Suppressor macrophage treated with lipopolysaccharide for 4 hours (primary cell): Measurements from ENCODE around the gene HECTD4.
A peak's percentile ranks its signal among the peaks of the same experiment; 100 is the strongest.

ENCODE experiments used
- DNase-seq: peaks from one replicate; pipeline ENCODE4 v3.0.0-alpha.2; 2020

The HECTD4 gene

DNA sequence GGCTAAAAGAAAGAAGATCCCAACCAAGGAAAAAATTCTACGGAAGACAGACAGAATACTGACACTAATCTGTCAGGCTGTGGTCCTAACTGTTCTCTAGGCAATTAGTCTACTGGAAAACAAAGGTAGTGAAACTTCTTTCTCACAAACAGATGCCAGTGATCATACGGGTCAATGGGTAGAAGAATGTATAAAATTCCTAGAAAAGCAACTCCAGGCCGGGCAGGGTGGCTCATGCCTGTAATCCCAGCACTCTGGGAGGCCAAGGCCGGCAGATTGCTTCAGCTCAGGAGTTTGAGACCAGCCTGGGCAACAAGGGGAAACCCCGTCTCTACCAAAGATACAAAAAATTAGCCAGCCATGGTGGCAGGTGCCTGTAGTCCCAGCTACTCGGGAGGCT lies 64.8 kb downstream of the HECTD4 start:
- DNase-seq, result no peak

DNA sequence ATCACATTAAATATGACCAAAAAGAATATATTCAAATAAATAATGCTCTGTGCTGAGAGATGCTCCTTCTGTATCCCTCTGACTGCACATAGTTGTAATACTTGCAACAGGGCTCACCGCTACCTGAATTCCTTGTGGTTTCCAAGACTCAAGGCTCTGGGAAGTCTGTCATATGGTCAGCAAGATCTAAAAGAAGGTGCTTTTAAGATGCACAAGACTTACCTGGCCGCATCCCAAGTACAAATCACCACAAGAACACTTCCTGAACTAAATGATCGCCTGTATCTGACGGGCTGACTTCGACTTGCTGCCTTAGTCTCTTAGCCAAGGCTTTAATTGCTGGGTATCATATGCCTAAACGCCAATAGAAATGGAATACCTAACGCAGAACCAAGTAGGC lies 67.2 kb downstream of the HECTD4 start:
- no peak for DNase-seq

DNA sequence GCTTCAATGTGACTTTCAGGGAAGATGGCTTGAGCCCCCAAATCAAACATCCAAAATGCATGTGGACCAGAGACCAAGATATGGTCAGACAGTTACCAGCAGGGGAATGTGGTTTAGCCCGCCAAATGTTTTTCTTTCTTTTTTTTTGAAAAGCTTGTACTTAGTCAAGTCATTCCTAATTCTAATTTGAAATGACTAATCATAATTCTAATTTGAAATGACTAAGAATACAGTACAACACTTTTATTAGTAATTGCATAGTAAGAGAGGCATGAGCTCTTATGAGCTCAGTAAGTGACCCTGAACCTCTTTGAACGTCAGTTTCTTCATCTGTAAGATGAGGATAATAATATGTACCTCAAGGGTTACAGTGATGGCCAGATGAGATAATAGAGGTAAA lies 72.4 kb downstream of the HECTD4 start:
- DNase-seq, result no peak

DNA sequence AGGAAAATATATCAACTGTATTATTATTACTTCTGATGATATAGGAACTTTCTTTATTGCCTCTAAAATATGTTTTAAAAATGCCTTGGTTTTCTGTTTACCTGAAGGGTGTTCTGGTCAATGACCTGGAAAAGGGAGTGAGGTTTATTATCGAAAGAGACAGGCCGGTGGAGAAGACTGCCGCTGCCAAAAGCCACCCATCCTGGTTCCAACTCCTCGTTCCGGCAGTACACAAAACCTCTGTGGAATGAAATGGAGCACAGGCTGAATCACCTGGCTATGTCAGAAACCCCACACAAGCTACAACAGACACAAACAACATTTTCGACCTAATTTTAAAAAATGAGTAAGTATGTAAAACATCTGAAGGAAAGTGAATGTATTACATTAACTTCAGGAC lies 73.6 kb downstream of the HECTD4 start:
- DNase-seq, result no peak

DNA sequence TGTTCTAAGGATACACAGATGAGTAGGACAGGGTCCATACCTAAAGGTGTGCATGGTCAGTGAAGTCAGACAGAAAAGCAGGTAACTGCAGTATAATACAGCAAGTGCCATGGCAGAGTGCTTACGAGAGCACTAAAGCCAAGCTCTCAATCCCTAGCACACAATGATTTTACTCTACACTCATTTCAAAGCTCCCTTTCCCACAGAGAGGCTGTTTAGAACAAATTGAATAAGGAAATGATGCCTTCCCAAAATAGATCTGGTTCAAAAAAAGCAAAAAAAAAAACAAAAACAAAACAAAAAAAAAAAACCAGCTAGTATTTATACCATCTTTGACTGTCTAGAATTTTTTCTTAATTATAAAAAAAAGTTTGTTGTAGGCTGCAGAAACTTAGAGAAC lies 74.1 kb downstream of the HECTD4 start:
- DNase-seq, result no peak

DNA sequence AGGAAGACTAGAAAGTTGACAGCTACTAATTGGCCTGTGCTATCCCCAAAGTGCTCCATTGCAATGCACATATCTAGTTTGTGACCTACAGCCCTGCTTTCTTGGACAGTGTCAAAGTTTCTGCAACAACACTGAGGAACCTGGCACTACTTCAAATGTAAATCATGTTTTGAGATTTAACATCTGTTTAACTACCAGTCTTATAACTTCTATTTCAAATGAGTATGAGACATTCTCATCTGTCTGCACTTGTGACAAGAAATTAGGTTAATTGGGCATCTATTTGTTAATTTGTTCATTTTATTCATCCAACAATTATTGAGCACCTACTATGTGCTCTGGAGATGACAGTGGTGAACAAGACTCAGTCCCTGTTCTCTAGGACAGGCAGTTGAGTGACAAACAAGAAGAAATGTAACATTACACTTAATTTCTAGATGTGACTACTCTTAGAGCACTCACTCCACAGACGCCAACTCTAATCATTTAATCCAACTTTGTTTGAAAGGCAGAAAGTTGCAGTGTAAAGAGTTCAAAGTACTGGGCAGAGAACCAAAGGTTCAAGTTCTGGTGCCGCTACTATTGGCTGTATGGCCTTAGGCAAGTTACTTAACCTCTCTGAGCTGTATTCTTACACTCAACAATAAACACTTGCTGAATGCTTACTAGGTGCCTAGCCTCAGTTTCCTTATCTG lies 74.8 kb downstream of the HECTD4 start:
- no peak for DNase-seq

DNA sequence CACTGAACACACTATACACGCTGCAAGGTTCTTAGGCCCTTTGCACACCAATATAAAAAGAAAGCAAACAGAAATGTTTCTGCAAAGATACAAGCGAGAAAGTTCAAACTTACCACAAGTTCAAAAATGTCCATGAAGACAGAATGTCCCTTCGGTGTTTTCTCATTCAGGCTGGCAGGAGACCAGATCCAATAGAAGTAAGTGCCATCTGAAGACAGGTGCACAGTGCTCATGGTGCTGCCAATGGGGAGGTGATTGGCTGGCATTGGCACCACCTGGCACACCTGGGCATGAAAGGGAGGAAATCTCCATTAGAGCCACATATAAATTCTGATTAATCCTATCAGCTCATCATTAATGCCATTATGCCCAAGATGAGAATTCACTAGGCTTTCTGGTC lies 76.3 kb downstream of the HECTD4 start:
- DNase-seq, result no peak

DNA sequence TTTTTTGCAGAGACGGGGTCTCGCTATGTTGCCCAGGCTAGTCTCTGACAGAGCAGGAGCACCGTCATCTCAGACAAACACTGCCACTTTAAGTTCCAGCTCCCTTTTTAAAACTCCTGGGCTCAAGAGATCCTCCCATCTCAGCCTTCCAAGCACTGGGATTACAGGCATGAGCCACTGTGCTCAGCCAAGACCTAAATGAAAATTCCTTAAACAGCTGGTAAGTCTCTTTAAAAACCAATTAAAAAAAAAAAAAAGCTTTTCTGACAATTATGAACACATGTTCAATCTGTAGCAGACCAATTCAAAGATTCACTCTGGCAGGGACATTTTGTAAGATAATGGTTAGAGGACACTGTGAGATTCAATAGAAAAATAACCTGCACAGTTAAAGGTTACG lies 77.8 kb downstream of the HECTD4 start:
- no peak for DNase-seq

DNA sequence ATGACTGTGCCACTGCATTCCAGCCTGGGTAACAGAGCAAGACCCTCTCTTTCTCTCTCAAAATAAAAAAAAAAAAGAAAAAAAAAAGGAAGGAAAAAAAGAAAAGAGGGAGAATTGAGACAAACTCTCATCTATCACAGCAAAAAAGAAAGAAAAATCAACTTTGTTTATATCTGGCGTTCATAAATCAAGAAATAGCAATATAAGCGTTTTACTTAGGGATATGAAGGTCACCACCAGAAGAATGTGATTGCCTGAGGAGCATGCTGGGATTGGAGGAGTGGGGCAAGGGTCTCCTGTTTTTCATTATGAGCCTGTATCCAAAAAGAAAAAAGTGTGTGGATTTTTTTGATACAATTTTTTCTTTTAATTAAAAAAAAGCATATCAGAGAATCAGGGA lies 78.4 kb downstream of the HECTD4 start:
- DNase-seq, result no peak

DNA sequence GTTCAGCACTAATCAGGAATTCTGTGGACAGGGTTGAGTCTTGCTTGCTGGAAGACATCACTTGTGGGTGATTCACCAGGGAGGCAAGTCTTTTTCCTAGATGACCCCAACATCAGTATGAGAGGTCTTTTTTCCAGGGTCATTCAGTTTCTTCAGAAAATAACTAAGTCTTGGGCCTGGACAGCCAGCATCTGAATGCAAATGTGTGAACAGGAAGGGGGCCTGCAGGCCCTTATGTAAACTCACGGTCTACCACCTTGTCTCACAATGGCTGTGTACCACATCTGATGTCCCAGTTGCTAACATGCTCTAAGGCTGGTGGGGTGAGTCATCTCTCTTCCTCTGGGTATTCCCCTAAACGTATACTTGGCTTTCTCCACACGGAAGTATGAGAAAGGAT lies 79.2 kb downstream of the HECTD4 start:
- peak; percentile 12 for DNase-seq

DNA sequence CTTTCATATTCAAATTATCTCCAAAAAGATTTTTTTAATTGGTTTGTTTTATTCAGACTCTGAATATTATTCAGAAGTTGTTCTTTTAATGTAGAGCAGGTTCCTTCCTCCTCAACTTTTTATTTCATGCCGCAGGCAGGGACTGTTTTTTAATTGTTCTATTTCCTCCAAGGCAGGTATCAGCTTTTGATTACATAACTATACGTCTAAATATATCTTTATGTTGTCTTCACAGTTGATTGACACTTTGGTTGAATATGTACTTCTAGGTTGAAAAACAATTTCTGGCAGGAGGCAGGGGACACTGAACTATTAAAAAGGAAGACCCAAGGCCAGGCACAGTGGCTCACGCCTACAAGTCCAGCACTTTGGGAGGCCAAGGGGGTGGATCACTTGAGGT lies 82.5 kb downstream of the HECTD4 start:
- DNase-seq, result no peak

DNA sequence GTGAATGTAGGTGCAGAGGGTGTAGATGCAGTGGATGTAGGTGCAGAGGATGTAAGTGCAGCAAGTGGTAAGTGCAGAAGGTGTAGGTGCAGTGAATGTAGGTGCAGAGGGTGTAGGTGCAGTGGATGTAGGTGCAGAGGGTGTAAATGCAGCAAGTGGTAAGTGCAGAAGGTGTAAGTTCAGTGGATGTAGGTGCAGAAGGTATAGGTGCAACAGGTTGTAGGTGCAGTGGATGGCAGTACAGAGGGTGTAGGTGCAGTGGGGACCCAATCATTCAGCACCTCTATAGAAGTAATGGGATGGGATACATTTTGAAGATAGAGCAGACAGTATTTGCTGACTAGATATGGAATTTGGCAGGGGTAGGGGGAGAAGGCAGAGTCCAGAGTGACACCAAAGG lies 85.0 kb downstream of the HECTD4 start:
- DNase-seq, result no peak

DNA sequence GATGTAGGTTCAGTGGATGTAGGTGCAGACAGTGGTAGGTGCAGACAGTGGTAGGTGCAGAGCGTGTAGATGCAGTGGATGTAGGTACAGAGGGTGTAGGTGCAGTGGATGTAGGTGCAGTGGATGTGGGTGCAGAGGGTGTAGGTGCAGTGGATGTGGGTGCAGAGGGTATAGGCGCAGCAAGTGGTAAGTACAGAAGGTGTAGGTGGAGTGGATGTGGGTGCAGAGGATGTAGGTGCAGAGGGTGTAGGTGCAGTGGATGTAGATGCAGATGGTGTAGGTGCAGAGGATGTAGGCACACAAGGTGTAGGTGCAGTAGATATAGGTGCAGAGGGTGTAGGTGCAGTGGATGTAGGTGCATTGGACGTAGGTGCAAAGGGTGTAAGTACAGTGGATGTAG lies 86.0 kb downstream of the HECTD4 start:
- DNase-seq, result no peak

DNA sequence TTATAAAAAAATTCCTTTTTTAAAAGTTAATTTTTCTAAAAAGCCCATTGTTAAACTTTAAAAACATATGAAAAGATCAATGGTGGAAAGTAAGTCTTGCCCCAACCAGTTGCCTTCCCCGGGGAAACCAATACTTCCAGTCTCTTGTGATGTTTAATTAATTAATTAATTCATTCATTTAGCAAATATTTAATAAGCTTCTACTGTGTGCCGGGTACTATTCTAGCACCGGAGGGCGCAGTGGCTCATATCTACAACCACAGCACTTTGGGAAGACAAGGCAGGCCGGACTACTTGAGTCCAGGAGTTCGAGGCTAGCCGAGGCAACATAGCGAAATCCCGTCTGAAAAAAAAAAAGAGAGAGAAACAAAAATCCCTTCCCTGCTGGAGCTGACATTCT lies 87.4 kb downstream of the HECTD4 start:
- DNase-seq, result peak; percentile 2

DNA sequence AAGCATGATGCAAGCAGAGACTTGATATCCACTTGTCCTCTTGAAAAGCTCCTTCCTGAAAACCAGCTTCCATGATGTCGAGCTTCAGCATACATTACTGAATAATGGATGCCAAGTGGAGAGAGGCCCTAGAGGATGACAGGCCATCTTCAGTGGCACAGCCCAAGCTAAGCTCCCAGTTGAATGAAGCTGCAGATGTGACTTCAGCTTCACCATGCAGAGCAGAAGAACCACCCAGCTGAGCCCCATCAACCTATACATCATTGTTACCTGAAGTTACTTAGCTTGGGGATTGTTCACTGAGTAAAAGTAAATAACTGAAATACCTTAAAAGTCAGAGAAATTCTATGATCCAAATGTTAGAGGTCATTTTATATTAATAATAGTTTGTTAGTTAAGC lies 93.6 kb downstream of the HECTD4 start:
- no peak for DNase-seq

DNA sequence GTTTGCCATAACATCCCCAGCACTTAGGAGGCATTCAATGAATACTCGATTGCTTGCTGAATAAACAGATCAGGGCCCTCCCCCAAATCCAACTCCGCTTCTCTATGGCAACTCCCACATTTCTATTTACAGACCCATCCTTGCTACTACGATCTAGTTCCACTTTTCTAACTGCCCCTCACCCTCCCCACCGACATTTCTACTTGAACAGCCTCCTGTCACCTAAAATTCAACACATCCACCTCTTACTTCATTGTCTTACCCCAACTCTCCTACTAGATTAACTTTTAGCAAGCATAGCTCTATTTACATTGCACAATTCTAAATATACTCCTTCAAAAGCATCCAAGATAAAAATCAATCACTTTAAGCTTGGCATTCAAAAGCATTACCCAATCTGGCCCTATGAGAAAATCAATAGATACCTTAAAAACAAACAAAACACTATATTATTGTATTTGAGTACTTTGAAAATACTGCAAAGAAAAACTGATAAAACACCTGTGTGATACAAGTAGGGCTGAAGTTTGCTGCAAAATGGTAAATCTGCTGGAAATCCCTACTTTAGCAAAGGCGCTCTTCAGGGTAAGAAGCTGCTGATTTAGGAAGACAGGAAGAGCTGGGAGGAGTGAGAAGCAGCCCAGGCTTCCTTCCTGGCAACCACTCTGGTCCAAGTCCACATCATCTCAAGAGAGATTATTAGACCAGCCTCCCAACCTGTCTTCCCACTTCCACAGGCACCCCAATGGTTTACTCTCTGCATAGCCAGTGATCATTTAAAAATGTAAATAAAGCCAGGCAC lies 96.4 kb downstream of the HECTD4 start:
- DNase-seq, result no peak

DNA sequence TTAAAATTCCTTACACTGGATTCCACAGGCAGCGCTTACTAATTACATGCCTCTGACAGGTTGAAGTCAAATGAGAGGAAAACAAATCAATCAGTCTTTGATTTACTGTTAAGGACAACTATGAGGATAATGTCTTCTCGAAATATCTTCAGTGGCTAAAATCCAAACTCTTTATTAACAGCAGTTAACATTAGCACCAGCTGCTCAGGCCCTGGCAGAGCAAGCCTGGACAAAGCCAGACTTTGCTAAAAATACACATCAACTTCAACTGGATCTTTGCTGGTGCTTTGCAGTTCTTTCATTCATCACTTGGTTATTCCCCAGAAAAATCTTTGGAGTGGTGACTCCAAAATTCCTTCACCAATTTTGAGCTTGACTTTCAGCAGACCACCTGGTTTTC lies 98.7 kb downstream of the HECTD4 start:
- no peak for DNase-seq

DNA sequence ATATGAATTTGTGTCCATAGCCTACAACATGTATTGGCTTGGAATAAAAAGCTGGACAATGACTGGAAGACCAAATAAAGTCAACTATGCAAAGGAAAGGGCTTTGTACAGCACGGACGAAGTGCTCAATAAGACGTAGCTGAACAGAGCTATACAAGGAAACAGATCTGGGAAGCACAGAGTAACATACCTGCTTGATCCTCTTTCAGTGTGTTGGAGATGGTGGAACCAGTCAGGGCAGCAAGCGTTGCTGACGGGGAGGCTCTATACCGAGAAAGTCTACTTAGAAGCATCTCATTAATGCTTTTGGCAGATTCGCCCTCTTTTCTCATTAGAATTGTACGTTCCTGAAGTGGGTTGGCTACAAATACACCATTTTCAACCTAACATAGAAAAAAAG lies 99.3 kb downstream of the HECTD4 start:
- DNase-seq, result no peak

DNA sequence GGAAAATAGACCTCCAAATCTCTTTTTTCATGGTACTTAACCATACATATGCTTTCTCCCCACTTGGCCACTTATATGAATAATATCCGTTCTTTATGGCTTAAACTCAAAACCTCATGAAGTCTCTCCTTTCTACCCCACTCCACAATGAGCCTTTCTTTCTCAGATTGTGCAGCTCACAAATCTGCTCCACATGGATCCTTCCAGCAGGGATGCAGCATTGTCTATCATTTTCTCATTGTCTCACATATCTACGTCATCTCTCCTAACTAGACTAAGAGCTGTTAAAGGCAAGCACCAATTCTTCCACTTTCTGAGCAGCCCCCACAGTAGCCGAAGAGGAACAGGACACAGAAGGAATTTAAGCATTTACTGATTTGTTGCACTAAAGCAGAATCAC lies 106.4 kb downstream of the HECTD4 start:
- no peak for DNase-seq

DNA sequence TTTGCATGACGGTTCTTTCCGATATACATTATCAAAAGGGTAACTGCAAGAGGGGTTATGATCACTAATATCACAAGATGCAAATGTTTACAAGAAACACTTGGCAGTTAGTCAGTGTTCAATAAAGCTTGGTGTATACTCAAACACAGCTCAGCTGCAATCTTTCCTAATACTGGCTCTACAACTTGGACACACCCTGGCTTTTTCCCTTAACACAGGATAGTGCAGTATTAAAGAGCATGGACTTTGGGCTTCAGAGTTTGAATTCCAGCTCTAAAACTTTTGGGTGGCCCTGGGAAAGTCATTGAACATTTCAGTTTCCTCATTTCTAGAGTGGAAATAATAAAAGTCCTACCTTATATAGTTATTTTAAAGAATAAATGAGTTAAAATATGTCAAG lies 107.0 kb downstream of the HECTD4 start:
- no peak for DNase-seq

DNA sequence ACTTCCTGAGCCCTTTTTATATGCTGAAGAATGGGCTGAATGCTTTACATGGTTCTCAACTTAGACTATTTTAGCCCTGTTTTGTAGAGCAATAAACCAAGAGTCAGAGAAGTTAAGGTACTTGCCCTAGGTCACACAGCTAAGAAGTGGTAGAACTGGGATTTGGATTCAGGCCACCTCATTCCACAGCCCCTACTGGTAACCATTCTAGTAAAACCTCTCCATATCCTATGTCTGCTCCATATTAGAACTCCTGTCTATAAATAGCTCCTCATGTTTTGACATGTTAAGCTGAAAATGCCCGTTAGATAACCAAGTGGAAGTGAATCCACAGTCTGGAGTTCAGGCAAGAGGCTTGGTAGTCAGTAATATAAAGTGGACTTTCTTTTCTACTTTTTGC lies 111.6 kb downstream of the HECTD4 start:
- DNase-seq, result no peak

DNA sequence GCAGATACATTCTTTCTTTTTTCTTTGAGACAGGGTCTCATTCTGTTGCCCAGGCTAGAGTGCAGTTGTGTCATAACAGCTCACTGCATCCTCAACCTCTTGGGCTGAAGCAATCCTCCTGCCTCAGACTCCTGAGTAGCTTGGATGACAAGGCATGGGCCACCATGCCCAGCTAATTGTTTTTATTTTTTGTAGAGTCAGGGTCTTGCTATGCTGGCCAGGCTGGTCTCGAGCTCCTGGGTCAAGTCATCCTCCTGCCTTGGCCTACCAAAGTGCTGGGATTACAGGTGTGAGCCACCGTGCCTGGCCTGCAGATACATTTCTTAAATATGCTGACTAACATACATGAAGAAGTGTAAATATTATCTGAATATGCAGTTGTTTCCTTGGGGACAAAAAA lies 115.8 kb downstream of the HECTD4 start:
- DNase-seq, result no peak

DNA sequence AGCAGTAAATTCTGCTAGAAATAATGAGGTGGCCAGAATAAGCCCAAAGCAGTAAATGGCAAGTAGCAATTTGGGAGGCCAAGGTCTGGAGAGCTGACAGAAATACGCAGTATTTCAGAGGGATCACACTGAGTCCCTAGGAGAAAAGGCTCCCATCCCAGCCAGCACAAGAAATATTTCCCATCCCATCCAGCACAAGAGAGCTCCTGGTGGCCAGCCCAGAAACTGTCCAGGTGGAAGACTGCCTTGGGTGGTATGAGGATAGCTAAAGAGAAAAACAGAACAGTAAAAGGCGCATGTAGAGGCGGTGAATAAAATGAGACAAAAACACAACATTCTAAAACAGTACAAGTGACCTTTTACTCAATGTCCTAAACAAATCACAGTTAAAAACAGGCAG lies 120.7 kb downstream of the HECTD4 start:
- no peak for DNase-seq

DNA sequence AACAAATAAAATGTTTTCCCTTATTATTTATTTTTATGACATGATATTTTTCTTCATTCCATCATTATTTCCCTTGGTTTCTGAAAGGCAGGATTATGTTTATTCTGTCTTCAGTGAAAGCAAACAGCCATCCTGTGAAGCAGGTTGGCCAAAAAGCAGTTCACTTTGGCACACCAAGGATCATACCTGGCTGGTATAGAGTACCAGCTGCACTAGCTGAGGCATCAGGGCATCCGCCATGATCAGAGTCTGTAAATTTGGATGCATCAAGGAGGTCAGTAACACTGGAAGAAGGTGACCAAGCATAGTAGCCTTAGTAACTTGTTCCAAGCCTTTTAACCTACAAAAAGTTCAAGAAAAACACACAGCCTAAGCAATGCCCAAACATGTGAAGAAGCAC lies 123.3 kb downstream of the HECTD4 start:
- no peak for DNase-seq

DNA sequence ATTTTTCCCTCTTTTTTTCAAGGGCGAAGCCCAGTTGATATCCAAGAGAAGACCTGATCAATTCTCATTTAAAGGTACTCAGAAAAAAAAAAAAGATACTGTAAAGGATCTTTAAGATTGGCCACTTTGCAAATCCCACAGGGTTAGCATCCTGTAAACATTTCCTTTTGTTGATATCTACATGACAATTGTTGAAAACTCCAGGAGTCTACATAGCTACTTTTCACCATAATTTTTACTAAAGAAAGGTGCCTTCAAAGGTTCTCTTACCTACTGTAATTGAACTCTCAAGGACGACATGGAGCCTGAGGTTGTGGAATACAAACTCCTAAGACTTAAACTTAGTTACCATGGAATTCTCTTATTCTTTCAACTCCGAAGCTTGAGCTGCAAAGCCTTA lies 125.5 kb downstream of the HECTD4 start:
- DNase-seq, result no peak
